OCI-LY3 (cell line): ENCODE measurements around the gene LBX2.

Experiments used
- EZH2phosphoT487 ChIP-seq: fragments of 200-600 bp; shearing (Covaris generic); IDR thresholded peaks from 2 replicates; pipeline ENCODE4 v1.6.1; 2018; ENCODE audit warnings: antibody characterized with exemption, mixed run types, low read depth
- TF ChIP-seq, protein P1 (sequence below): fragments of 200-600, 300-600 bp; sonication (generic); IDR thresholded peaks from 2 replicates; pipeline ENCODE4 v1.5.1; 2014; ENCODE audit warnings: antibody characterized with exemption, low read length, low read depth

DNA sequence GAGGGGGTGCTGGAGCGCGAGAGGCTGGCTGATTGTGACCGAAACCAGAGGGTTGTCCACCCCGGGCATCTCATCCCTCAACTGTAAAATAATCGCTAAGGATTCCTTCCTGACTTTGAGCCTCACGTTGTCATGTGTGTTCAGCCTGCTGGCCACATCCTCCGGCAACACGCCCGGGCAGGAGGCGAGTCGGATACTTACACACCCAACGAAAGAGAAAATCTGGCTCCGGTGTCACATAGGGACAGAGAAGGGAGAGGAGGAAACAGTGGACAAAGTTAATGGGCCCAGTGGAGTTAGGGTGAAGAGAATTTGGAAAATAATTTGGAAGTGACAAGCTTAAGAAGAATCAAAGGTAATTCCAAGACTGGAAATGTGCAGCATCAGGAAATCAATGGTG is 17.2 kb upstream of the LBX2 start:
- TF ChIP-seq, protein P1, sequence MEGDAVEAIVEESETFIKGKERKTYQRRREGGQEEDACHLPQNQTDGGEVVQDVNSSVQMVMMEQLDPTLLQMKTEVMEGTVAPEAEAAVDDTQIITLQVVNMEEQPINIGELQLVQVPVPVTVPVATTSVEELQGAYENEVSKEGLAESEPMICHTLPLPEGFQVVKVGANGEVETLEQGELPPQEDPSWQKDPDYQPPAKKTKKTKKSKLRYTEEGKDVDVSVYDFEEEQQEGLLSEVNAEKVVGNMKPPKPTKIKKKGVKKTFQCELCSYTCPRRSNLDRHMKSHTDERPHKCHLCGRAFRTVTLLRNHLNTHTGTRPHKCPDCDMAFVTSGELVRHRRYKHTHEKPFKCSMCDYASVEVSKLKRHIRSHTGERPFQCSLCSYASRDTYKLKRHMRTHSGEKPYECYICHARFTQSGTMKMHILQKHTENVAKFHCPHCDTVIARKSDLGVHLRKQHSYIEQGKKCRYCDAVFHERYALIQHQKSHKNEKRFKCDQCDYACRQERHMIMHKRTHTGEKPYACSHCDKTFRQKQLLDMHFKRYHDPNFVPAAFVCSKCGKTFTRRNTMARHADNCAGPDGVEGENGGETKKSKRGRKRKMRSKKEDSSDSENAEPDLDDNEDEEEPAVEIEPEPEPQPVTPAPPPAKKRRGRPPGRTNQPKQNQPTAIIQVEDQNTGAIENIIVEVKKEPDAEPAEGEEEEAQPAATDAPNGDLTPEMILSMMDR = no peak
- no peak for TF ChIP-seq EZH2phosphoT487
